ENCODE results near the gene SGSM2. TPM values are rescaled to one million over a fixed set of nuclear protein-coding genes. Genes with fewer than 3 reads are reported as not detected.

The SGSM2 gene
- total and polyA plus RNA-seq, 2 donors (not counting 1 experiment from before 2014, with no cell fraction given), result 139 to 181 TPM

DNA sequence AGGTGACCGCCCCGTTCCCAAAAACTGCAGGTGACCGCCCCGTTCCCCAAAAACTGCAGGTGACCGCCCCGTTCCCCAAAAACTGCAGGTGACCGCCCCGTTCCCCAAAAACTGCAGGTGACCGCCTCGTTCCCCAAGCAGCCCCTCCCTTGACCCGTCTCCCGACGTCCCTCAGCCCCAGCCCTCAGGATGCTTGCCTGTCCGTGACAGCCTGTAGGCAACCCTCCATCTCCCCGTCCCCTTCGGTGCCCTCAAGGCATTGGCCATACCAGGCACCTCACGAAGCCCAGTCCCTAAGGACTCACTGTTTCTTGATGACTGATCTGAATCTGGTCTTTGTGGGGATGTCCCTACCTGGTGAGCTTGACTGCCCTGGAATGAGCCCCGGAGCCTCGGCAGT, 25.1 kb downstream of the SGSM2 start:
- no peaks in the 10 kb centered on the region for H3K79me2 ChIP-seq (ENCODE audit: control insufficient read depth, insufficient read depth, low read length)
- H3K4me1 ChIP-seq (ENCODE audit: control insufficient read depth in 2 of 2, insufficient read depth in 2 of 2, low read length in 2 of 2), result no peaks in the 10 kb centered on the region
- no peak for ATAC-seq (ENCODE audit: low read depth)
- no peaks in the 10 kb centered on the region for H3K27me3 ChIP-seq (replicated peaks in 1 of 4; ENCODE audit: control extremely low read depth in 1 of 4, control insufficient read depth in 3 of 4, insufficient read depth in 4 of 4, low read length in 3 of 4)
- 96% methylated on average over 19 of the region's 19 CpGs for WGBS (ENCODE audit: insufficient coverage)
- H3K9me3 ChIP-seq (ENCODE audit: control extremely low read depth in 1 of 3, control insufficient read depth in 2 of 3, insufficient read depth in 1 of 3, low read length in 2 of 3), result no peaks in the 10 kb centered on the region
- DNase-seq, result no peak
- H3K4me3 ChIP-seq (ENCODE audit: control extremely low read depth in 1 of 5, extremely low read depth in 1 of 5, insufficient read depth in 1 of 5, low read depth in 2 of 5, low read length in 4 of 5), result no peak overlapping the region
- H3K4me3 Mint-ChIP-seq, result no peak overlapping the region
- ChIA-PET CTCF (no interaction called here), POLR2A (no interaction called here)
- H3K36me3 ChIP-seq (replicated peaks in 1 of 2; ENCODE audit: control extremely low read depth in 1 of 2, control insufficient read depth in 1 of 2, extremely low read depth in 1 of 2, insufficient read depth in 2 of 2, low read length in 1 of 2), result peaks cover 0 to 17% of the 10 kb centered on the region in 2 experiments
- H3K4me1 Mint-ChIP-seq, result no peaks in the 10 kb centered on the region
- no peaks in the 10 kb centered on the region for H3K9me3 Mint-ChIP-seq (ENCODE audit: insufficient read depth)
- no peak overlapping the region for H2AFZ ChIP-seq (ENCODE audit: insufficient read depth, low read depth, low read length, poor library complexity, severe bottlenecking)
- H4K20me1 ChIP-seq (ENCODE audit: control insufficient read depth, insufficient read depth, low read length, poor library complexity, severe bottlenecking), result no peaks in the 10 kb centered on the region
- intact Hi-C loops (cut with micrococcal nuclease), result no loop called here
- no peak overlapping the region for H3K27ac Mint-ChIP-seq
- no peak for TF ChIP-seq CTCF (IDR thresholded peaks at IDR 0.05)
- TF ChIP-seq EZH2 (IDR thresholded peaks at IDR 0.05; ENCODE audit: borderline replicate concordance, insufficient read depth, low read depth, low read length, poor library complexity, severe bottlenecking), result no peak
- no peak overlapping the region for H3K27ac ChIP-seq (ENCODE audit: low read length in 2 of 2)
- no peak overlapping the region for H3K4me2 ChIP-seq (replicated peaks; ENCODE audit: low read depth, low read length, poor library complexity, severe bottlenecking)
- no peak overlapping the region for H3K9ac ChIP-seq (ENCODE audit: low read length)
- no peaks in the 10 kb centered on the region for H3K27me3 Mint-ChIP-seq

DNA sequence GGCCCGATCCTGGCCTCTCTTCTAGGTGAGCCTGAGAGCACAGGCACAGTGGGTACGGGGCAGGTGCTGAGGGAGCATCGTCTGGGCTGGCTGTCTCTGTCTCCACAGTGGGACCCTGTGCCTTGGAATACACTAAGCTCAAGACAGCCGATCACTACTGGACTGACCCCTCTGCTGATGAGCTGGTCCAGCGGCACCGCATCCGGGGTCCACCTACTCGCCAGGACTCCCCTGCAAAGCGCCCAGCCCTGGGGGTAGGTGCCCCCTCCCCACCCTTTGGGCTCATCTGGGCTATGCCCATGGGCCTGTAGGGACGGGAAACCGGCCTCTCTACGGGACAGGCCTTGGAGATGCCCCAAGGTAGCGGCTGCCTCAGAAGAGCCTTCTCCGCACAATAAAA, 25.6 kb downstream of the SGSM2 start:
- Mint-ChIP-seq H3K27me3 (no peaks in the 10 kb centered on the region), H3K4me3 (no peak overlapping the region), H3K9me3 (ENCODE audit: insufficient read depth) (no peaks in the 10 kb centered on the region), H3K27ac (no peak overlapping the region), H3K4me1 (no peaks in the 10 kb centered on the region)
- no peak for TF ChIP-seq EZH2 (IDR thresholded peaks at IDR 0.05; ENCODE audit: borderline replicate concordance, insufficient read depth, low read depth, low read length, poor library complexity, severe bottlenecking)
- Histone ChIP-seq H3K9me3 (ENCODE audit: control extremely low read depth in 1 of 3, control insufficient read depth in 2 of 3, insufficient read depth in 1 of 3, low read length in 2 of 3) (no peaks in the 10 kb centered on the region), H3K27ac (ENCODE audit: low read length in 2 of 2) (no peak overlapping the region), H3K79me2 (ENCODE audit: control insufficient read depth, insufficient read depth, low read length) (no peaks in the 10 kb centered on the region), H3K4me2 (replicated peaks; ENCODE audit: low read depth, low read length, poor library complexity, severe bottlenecking) (no peak overlapping the region), H3K9ac (ENCODE audit: low read length) (no peak overlapping the region), H3K36me3 (replicated peaks in 1 of 2; ENCODE audit: control extremely low read depth in 1 of 2, control insufficient read depth in 1 of 2, extremely low read depth in 1 of 2, insufficient read depth in 2 of 2, low read length in 1 of 2) (peaks cover 0 to 17% of the 10 kb centered on the region in 2 experiments), H3K4me3 (ENCODE audit: control extremely low read depth in 1 of 5, extremely low read depth in 1 of 5, insufficient read depth in 1 of 5, low read depth in 2 of 5, low read length in 4 of 5) (no peak overlapping the region), H2AFZ (ENCODE audit: insufficient read depth, low read depth, low read length, poor library complexity, severe bottlenecking) (no peak overlapping the region), H4K20me1 (ENCODE audit: control insufficient read depth, insufficient read depth, low read length, poor library complexity, severe bottlenecking) (no peaks in the 10 kb centered on the region), H3K4me1 (ENCODE audit: control insufficient read depth in 2 of 2, insufficient read depth in 2 of 2, low read length in 2 of 2) (no peaks in the 10 kb centered on the region), H3K27me3 (replicated peaks in 1 of 4; ENCODE audit: control extremely low read depth in 1 of 4, control insufficient read depth in 3 of 4, insufficient read depth in 4 of 4, low read length in 3 of 4) (no peaks in the 10 kb centered on the region)
- ChIA-PET POLR2A (no interaction called here), CTCF (interaction anchor here (1.3 kb wide), 1 partner anchor 52 kb away, joined by 3 read pairs; no protein-coding TSS in a partner anchor)
- 96% methylated on average over 11 of the region's 14 CpGs for WGBS (ENCODE audit: insufficient coverage)
- intact Hi-C loops (cut with micrococcal nuclease), result no loop called here
- DNase-seq, result no peak
- no peak for ATAC-seq (ENCODE audit: low read depth)
